Placental pericyte (primary cell): Measurements from ENCODE around the gene TEX13D. TPM values are rescaled to one million over a fixed set of nuclear protein-coding genes. Genes with fewer than 3 reads are reported as not detected.

Experiments
- small RNA-seq: library from RNA; depleted of rRNA; stranded (forward); fragments of <200 nt; gene quantifications from one replicate; pipeline ENCODE3, GENCODE V24; 2012; ENCODE audit warnings: low replicate concordance
- total RNA-seq: library from RNA; depleted of rRNA; stranded (reverse); fragments of >200 nt; gene quantifications from 2 replicates; pipeline ENCODE4 v1.2.3, GENCODE V29; 2012

TEX13D gene
- not detected in 2 replicates for total RNA-seq

DNA sequence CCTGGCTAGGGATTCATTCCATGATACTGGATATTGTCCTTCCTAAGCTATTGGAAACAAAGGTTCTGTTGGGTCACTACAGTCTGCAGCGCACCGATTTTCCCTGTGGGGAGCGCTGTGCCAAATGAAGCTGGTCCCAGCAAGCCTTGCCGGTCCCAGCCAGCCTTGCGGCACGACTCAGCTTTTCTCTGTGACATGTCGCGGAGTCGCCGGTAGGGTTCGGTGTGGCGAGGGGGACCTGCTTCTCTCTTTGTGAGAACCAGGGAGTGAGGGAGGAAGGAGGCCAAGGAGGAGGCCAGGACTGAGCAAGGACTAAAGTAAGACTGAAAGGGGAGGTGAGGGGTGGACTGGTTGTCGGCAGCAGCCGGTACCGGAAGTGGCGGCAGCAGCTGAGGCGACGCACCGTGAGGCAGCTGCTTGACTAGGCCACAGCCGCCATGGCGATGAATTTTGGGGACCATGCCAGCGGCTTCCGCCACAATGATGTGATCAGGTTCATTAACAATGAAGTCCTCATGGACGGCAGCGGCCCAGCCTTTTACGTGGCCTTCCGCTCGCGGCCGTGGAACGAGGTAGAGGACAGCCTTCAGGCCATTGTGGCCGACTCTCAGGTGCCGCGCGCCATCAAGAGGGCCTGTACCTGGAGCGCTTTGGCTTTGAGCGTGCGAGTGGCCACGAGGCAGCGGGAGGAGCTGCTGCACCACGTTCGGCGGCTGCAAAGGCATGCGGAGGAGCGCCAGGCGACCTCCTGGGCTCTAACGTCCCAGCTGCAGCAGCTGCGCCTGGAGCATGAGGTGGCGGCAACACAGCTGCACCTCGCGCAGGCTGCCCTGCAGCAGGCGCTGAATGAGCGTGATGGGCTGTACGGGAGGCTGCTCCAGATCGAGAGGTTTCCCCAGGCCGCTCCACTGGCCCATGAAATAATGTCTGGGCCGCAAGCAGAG lies at the start of gene TEX13D:
TEX13D (plus strand) TSS at position 180 of the 944 bp plus-strand sequence; CDS start at position 438, 258 bp downstream.

GRCh38 chrX:124346117-124346876 lies 13.8 kb downstream of the TEX13D start, which contains the start of gene SH2D1A:
TSS of gene SH2D1A (plus strand) at chrX:124346563. CDS start at chrX:124346643, 80 bp downstream.

Small RNAs within 50 kb of the gene (small RNA-seq; reads per million reads assigned to genes)
- not detected for gene AL022718.1

Other genes with a start within 250 kb of the TEX13D start
- not detected in 2 replicates for gene SH2D1A, start 13.9 kb downstream of the TEX13D start, total RNA-seq